ENCODE results near the gene STRN3.
"Not testable (repeated sequence)": the region's sequence is repeated elsewhere in the genome, so short reads cannot be mapped to it uniquely, and the experiment has no call there.

DNA sequence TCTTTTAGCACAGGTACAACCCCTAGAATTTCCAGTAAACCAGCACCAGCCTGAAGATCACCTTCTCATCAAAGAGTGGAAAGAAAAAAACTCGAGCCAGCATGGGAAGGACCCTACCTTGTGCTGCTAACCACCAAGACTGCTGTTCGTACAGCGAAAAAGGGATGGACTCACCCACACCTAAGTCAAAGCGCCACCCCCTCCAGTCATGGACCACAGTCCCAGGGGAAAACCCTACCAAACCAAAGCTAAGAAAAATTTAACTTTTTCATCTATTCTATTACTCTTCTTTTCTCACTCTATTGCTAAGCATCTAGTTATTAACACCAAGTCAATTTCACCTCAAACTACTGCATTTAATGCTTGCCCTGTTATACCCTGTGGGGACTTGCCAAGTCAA is 56.4 kb downstream of the STRN3 start:
- TF ChIP-seq EZH2 (IDR thresholded peaks at IDR 0.05; ENCODE audit: borderline replicate concordance), result not testable (repeated sequence)
- TF ChIP-seq, protein P1, sequence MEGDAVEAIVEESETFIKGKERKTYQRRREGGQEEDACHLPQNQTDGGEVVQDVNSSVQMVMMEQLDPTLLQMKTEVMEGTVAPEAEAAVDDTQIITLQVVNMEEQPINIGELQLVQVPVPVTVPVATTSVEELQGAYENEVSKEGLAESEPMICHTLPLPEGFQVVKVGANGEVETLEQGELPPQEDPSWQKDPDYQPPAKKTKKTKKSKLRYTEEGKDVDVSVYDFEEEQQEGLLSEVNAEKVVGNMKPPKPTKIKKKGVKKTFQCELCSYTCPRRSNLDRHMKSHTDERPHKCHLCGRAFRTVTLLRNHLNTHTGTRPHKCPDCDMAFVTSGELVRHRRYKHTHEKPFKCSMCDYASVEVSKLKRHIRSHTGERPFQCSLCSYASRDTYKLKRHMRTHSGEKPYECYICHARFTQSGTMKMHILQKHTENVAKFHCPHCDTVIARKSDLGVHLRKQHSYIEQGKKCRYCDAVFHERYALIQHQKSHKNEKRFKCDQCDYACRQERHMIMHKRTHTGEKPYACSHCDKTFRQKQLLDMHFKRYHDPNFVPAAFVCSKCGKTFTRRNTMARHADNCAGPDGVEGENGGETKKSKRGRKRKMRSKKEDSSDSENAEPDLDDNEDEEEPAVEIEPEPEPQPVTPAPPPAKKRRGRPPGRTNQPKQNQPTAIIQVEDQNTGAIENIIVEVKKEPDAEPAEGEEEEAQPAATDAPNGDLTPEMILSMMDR (IDR thresholded peaks at IDR 0.05; ENCODE audit: poor library complexity), result not testable (repeated sequence)
